HUES64 (cell line): ENCODE data around the gene TOX2.

Experiments used
- H3K27ac ChIP-seq: 2 replicates; pipeline ENCODE4 v1.7.0; 2013; ENCODE audit warnings: low read depth, low read length, inconsistent platforms
- H3K27me3 ChIP-seq: 2 replicates; pipeline ENCODE4 v1.6.1; 2013; ENCODE audit warnings: mild to moderate bottlenecking, low read length; ENCODE audit not compliant: insufficient read depth
- H3K36me3 ChIP-seq: 2 replicates; pipeline ENCODE4 v1.6.1; 2013; ENCODE audit warnings: mild to moderate bottlenecking, low read length; ENCODE audit not compliant: insufficient read depth
- H3K4me1 ChIP-seq: 2 replicates; pipeline ENCODE4 v1.6.1; 2013; ENCODE audit warnings: mild to moderate bottlenecking, low read length, moderate library complexity; ENCODE audit not compliant: insufficient read depth
- H3K4me3 ChIP-seq: 2 replicates; pipeline ENCODE4 v1.5.1; 2013; ENCODE audit warnings: mild to moderate bottlenecking, low read length, moderate library complexity
- H3K9ac ChIP-seq: 2 replicates; pipeline ENCODE4 v1.6.1; 2013; ENCODE audit warnings: mild to moderate bottlenecking, low read depth, low read length
- H3K9me3 ChIP-seq: 2 replicates; pipeline ENCODE4 v1.6.1; 2013; ENCODE audit warnings: low read depth, low read length; ENCODE audit not compliant: insufficient read depth
- WGBS: fragments of 150-250, 120-280 bp; methylation state at CpG from one replicate; pipeline ENCODE4 v1.1.7; 2013; ENCODE audit warnings: missing lambda C conversion rate; 5-methylcytosine and 5-hydroxymethylcytosine counted together

The TOX2 gene

DNA sequence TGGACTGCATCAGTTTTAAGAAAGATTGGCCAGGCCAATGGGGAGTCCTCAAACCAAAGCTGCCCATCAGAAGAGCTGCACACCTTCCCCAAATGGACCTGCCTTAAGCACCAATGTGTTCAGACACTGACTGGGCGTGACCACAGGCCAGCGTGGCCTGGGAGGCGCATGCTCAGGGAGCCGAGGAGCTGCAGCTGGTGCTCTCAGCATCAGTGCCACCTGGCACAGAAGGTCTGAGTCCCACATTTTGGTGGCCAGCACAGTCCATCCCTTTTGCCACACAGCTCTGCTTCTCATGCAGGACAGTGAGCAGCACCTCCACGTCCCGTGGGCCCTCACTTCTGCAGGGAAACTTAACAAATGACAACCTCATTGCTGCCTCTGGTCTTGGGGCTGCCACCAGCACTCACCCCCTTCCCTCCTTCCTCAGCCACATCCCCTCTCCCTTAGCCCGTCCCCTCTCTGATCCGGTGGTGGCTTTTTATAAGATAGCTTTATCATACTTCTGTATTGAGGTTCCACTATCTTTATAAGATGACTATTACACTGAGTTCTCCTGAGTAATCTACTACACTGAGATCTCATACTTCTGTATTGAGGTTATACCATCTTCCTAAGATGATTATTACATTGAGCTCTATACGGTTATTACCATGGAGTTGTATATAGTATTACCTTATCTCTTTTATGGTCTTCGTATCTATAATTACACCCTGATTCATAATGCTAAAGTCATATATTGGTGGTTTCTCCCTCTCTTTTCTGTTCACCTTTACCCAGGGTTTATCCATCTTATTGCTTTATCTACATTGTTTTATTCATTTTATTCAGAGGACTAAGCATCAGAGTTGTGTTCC lies 109.1 kb downstream of the TOX2 start:
- 85% methylated on average over 8 of the region's 10 CpGs for WGBS
- no peaks in the 10 kb centered on the region for H3K27me3 ChIP-seq
- H3K4me3 ChIP-seq, result no peak overlapping the region
- H3K4me1 ChIP-seq, result no peaks in the 10 kb centered on the region
- H3K9me3 ChIP-seq, result no peaks in the 10 kb centered on the region
- no peak overlapping the region for H3K27ac ChIP-seq
- no peaks in the 10 kb centered on the region for H3K36me3 ChIP-seq
- H3K9ac ChIP-seq, result no peak overlapping the region

DNA sequence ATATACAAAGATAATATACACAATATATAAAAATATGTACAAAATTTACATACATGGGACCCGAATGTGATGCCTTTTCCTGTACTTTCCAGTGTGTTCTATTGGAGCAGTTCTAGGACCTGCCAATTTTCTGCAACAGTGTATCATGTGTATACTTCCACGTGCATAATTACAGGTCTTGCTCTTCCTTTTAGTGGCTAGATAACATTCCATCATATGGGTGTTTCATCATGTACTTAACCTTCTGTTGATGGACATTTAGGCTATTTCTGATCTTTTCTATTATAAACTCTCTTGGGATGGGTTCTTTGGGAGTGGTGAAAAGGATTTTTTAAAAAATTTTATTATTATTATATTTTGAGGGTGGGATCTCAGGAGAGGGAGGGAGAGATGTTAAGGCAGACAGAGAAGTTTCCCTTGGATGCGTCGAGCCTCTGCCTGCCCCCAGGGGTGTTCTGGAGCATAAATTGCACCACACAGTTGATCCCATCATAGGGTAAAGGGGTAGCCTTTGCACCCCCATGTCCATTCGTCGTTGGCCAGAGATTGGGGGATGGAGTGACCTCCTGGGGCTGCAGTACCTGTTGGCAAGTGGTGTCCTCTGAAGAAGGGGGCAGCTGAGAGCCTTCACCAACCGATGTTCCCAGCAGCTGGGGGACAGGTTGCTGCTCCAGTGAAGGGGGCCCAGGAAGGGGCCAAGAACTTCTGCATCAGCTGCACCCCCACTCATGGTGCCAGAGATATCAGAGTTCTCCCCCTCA lies 110.3 kb downstream of the TOX2 start:
- Histone ChIP-seq H3K27ac (no peak overlapping the region), H3K4me1 (no peaks in the 10 kb centered on the region), H3K9me3 (no peaks in the 10 kb centered on the region), H3K4me3 (no peak overlapping the region), H3K36me3 (no peaks in the 10 kb centered on the region), H3K27me3 (no peaks in the 10 kb centered on the region), H3K9ac (no peak overlapping the region)
- 84% methylated on average over 7 of the region's 7 CpGs for WGBS

DNA sequence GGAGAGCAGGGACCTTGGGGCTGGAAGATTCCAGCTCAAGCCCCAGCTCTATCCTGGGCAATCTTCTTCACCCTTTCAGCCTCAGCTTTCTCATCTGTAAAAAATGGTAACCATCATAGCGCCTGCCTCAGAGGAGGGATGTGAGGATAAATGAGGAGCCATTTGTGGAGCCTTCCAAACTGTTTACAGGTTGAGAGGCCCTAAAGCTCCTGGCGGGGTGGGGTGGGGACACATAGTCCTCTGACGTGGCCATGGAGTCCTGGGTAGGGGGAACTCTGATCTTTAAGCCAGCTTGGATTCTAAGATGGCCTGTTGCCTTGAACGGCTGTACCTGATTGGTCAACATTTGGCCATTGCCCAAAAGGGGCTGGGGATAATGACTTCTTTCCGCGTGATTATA lies 111.1 kb downstream of the TOX2 start:
- Histone ChIP-seq H3K27me3 (no peaks in the 10 kb centered on the region), H3K9me3 (no peaks in the 10 kb centered on the region), H3K27ac (no peak overlapping the region), H3K36me3 (no peaks in the 10 kb centered on the region), H3K4me1 (no peaks in the 10 kb centered on the region), H3K9ac (no peak overlapping the region), H3K4me3 (no peak overlapping the region)
- 95% methylated on average over 6 of the region's 6 CpGs for WGBS

DNA sequence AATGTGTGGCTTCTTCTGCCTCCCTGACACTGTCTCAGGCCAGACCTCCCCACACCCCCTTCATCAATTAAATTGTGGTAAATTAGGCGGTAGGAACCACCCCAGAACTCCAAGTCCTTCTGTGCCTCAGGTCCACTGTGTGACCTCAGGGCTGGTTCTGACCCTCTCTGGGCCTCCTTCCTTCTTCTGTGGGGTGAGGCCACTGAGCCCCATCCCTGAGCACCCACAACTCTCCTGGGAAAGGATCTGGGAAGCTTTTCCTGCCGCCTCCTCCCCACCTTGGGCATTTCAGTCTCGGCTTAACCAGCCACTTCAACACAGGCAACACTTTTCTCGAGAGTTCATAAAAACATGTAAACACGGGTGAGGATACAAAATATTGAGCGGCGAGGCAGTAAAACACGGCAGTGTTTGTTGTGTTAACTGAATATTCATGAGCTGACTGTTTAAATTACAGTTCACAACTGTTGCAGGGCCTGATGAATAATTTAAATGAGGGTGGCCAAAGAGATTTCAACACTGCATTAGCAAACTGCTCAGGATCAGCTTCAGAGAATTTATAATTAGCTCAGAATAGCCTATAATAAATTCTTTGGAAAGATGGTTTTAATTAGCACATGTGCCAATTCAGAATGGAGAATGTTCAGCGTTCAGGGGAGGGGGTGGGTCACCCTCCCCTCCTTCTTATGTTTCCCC lies 112.1 kb downstream of the TOX2 start:
- Histone ChIP-seq H3K9me3 (no peaks in the 10 kb centered on the region), H3K9ac (no peak overlapping the region), H3K27me3 (no peaks in the 10 kb centered on the region), H3K27ac (no peak overlapping the region), H3K4me1 (no peaks in the 10 kb centered on the region), H3K4me3 (no peak overlapping the region), H3K36me3 (no peaks in the 10 kb centered on the region)
- WGBS, result 85% methylated on average over 9 of the region's 9 CpGs

DNA sequence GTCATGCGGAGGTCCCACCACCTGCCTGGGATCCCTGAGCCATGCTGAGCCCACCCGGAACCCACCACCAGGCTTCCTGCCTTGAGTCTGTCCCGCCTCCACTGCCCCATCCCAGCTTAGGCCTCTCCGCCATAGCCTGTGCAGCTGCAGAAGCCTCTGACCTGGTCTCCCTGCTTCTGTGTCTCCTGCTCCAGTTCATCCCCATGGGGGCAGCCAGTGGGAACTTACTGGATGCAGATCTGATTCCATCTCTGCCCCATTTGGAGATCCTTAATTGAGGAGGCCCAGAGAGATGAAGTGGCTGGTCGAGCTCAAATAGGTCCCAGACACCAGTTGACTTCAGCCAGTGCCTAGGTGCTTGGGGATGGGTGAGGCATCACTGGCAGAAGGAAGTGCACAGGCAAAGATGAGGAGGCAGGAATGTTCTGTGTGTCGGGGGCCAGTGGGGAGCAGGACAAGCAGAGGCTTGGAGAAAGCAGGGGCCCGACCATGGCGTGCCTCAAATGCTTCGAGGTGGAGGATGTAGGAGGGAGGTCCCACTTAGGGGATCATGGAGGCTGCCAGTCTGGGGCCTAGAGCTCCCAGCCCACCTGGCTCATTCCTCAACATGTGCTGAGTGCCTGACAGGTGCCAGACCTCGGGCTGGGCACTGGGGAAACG lies 112.8 kb downstream of the TOX2 start:
- WGBS, result 92% methylated on average over 11 of the region's 11 CpGs
- H3K27ac ChIP-seq, result no peak overlapping the region

DNA sequence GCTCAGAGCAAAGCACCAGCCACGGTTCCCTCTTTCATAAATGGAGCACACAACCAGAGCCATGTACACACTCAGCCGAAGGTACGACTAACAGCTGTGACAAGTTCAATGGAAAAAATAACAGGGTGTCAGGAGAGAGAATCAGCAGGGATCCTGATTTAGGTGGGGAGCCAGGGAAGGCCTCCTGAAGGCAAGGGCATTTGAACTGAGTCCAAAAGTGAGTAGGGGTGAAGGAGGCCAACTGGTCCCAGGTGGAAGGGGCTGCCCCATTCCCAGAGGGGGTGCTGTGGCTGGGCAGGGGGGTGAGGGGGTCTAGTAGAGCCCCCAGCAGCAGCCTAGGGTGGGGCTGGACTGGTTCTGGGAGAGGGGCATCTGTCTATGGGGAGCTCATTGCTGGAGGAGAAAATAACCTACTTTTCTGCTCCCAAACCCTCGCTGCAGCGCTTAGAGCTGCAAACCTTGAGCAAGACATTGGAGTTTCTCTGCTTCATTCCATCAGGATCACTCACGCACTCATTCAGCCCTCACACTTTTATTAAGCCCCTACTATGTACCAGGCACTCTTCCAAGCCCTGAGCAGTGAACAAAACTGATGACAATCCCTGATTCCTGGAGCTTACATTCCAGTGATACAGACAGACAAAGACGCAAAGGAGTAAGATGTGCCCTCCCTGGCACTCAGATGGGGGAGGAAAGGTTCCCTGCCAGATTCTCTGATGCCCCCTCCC lies 113.5 kb downstream of the TOX2 start:
- 93% methylated on average over 7 of the region's 7 CpGs for WGBS
- H3K27ac ChIP-seq, result no peak overlapping the region
- H3K4me3 ChIP-seq, result no peak overlapping the region
- H3K27me3 ChIP-seq, result no peaks in the 10 kb centered on the region
- no peaks in the 10 kb centered on the region for H3K9me3 ChIP-seq
- no peak overlapping the region for H3K9ac ChIP-seq
- H3K36me3 ChIP-seq, result no peaks in the 10 kb centered on the region
- no peaks in the 10 kb centered on the region for H3K4me1 ChIP-seq

More for the DNA sequence above, 112.8 kb downstream of the TOX2 start:
- Histone ChIP-seq H3K27me3 (no peaks in the 10 kb centered on the region), H3K9me3 (no peaks in the 10 kb centered on the region), H3K36me3 (no peaks in the 10 kb centered on the region), H3K4me1 (no peaks in the 10 kb centered on the region), H3K4me3 (no peak overlapping the region), H3K9ac (no peak overlapping the region)

DNA sequence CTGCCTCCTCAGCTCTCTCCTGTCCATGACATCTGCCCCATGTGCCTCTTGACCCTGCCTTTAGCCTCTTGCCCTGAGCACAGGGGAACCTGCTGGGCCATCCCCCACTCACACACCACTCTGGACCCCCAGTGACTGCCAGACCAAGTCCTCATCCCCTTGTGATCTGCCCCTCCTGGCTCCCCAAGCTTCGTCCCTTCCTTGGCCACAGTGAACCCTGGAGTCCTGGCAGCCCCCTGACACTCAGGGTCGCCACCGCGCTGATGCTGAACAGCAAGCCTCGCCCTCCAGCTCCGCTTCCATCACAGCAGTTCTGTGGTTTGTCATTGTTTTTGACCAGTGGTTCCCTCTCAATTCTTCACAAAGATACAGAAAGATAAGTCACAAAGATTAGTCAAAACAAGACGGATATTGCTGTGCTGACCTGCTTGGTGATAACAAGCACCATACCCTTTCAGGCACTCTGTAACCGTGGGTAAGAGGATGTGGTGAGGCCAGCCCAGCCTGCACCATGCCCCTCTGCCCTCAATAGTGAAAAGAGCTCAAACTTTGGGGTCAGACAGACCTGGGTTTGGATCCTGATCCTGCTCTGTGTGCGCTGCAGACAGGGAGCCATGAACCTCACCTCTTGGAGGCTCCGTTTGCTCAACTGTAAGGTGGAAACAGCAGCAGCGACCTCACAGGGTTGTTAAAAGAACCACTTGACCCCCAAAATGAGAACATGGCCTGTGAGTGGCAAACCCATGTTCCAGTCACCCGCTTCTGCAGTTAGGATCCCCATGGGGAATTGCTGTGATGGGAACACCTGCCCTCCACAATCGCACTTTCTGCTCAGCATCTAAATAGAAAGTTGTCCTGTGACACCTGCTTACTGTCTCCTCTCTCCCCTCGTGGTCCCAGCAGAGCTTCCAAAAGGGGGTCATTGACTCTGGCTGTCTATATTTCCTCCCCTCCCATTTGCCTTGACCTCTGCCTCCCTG lies 114.5 kb downstream of the TOX2 start:
- Histone ChIP-seq H3K9ac (no peak overlapping the region), H3K27me3 (no peaks in the 10 kb centered on the region), H3K9me3 (no peaks in the 10 kb centered on the region), H3K4me1 (no peaks in the 10 kb centered on the region), H3K4me3 (no peak overlapping the region), H3K36me3 (no peaks in the 10 kb centered on the region), H3K27ac (no peak overlapping the region)
- WGBS, result 86% methylated on average over 14 of the region's 14 CpGs

DNA sequence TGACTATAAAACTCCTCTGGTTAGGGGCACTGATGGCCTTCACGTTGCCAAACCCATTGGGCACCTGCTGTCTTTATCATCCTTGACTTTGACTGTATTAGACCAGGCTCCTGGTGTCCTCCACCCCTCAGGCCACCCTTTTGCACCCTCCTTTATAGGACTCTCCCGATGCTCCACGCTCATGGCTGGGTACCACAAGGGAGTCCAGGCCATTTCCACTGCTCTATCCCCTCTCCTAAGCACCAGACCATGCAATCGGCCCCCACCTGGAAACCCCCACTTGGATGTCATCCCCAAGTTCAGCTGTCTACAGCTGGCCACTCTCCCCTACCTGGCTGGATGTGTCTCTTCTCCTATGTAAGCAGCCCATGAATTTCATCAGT lies 115.2 kb downstream of the TOX2 start:
- Histone ChIP-seq H3K4me3 (no peak overlapping the region), H3K4me1 (no peaks in the 10 kb centered on the region), H3K9ac (no peak overlapping the region), H3K9me3 (no peaks in the 10 kb centered on the region), H3K27me3 (no peaks in the 10 kb centered on the region), H3K27ac (no peak overlapping the region), H3K36me3 (no peaks in the 10 kb centered on the region)
- 91% methylated on average over 4 of the region's 4 CpGs for WGBS

DNA sequence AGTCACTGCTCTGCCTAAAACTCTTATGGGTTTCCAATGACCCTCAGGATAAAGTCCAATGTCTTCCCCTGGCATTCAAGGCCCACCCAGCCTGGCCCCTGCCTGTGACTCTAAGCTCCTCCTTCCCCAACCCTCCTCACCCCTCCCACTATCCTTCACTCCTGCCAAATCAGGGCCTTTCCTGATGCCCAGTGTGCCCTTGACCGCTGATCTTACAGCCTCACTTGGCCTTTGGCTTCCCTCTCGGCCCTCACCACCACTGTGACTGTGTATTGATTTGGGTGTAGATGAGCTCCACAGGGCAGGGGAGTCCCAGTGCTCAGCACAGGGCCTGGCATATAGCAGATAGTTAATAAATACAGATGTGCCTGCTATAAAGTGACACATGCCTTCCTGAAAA lies 115.7 kb downstream of the TOX2 start:
- Histone ChIP-seq H3K27ac (no peak overlapping the region), H3K9me3 (no peaks in the 10 kb centered on the region), H3K4me1 (no peaks in the 10 kb centered on the region), H3K36me3 (no peaks in the 10 kb centered on the region), H3K4me3 (no peak overlapping the region), H3K9ac (no peak overlapping the region), H3K27me3 (no peaks in the 10 kb centered on the region)
- 100% methylated on average over 2 of the region's 2 CpGs for WGBS
